Fibroblast of villous mesenchyme (primary cell): Measurements from ENCODE around the gene WDR54. TPM values are rescaled to one million over a fixed set of nuclear protein-coding genes. Genes with fewer than 3 reads are reported as not detected.
A peak's percentile ranks its signal among the peaks of the same experiment; 100 is the strongest.
"Not testable (repeated sequence)": the region's sequence is repeated elsewhere in the genome, so short reads cannot be mapped to it uniquely, and the experiment has no call there.

Source experiments
- DNase-seq: peaks from one replicate; pipeline ENCODE4 v3.0.0-alpha.2; 2010; ENCODE audit warnings: low read depth
- H3K4me3 ChIP-seq: 2 replicates; pipeline ENCODE4 v1.5.1; 2011; ENCODE audit warnings: low read depth, mild to moderate bottlenecking, low read length
- CTCF ChIP-seq: IDR thresholded peaks from 2 replicates; pipeline ENCODE4 v1.5.1; 2012; ENCODE audit warnings: low read depth, mild to moderate bottlenecking, low read length; ENCODE audit not compliant: insufficient read depth
- total RNA-seq: library from RNA; depleted of rRNA; stranded (reverse); fragments of >200 nt; gene quantifications from 2 replicates; pipeline ENCODE4 v1.2.3, GENCODE V29; 2012

WDR54 gene
- total RNA-seq, 1 donor, result 28.9 TPM

GRCh38 chr2:74454654-74455511 lies 33.4 kb downstream of the WDR54 start, which contains the start of gene INO80B:
Gene INO80B (plus strand): TSS chr2:74455087. CDS start chr2:74455117, 30 bp downstream.
- peak within 1 kb of the TSS; percentile 67 for H3K4me3 ChIP-seq
- no peak for TF ChIP-seq CTCF
- DNase-seq, result peak; percentile 99

- H3K4me3 ChIP-seq, result peak overlapping the region; percentile 79
- TF ChIP-seq CTCF, result no peak
- DNase-seq, result no peak
These were observed 35.6 kb downstream of the WDR54 start for GRCh38 chr2:74457129-74457548.

GRCh38 chr2:74457549-74458131 lies 36.1 kb downstream of the WDR54 start:
- no peak for TF ChIP-seq CTCF
- no peak for DNase-seq
- peak overlapping the region; percentile 79 for H3K4me3 ChIP-seq

GRCh38 chr2:74458132-74458937 lies 36.8 kb downstream of the WDR54 start, which contains the start of gene WBP1:
Gene WBP1 (plus strand): TSS chr2:74458438. CDS start chr2:74458603, 165 bp downstream.
- H3K4me3 ChIP-seq, result peak within 1 kb of the TSS; percentile 79
- peak; percentile 100 for DNase-seq
- no peak for TF ChIP-seq CTCF

GRCh38 chr2:74458938-74459363 lies 37.4 kb downstream of the WDR54 start:
- peak; percentile 37 for DNase-seq
- H3K4me3 ChIP-seq, result peak overlapping the region; percentile 79
- TF ChIP-seq CTCF, result no peak

- H3K4me3 ChIP-seq, result peak overlapping the region; percentile 79
- DNase-seq, result not testable (repeated sequence)
These were observed 38.1 kb downstream of the WDR54 start for GRCh38 chr2:74459503-74460118.

GRCh38 chr2:74460187-74460586 lies 38.7 kb downstream of the WDR54 start:
- not testable (repeated sequence) for DNase-seq, H3K4me3 ChIP-seq
